OCI-LY1 (cell line): Measurements from ENCODE around the gene CDK13.

Experiments used
- H2AFZ ChIP-seq: fragments of 200-600 bp; sonication (generic), shearing (Covaris generic); 2 replicates; pipeline ENCODE4 v1.6.0; 2014; ENCODE audit warnings: antibody characterized with exemption, mild to moderate bottlenecking, low read length
- H3F3A ChIP-seq: fragments of 200-600 bp; sonication (generic), shearing (Covaris generic); 2 replicates; pipeline ENCODE4 v1.6.0; 2014; ENCODE audit warnings: mild to moderate bottlenecking, antibody characterized with exemption, low read length, moderate library complexity; ENCODE audit not compliant: insufficient read depth
- H3K27ac ChIP-seq: fragments of 200-600 bp; sonication (generic); 2 replicates; pipeline ENCODE4 v1.5.1; 2014; ENCODE audit warnings: low read length, mixed run types, mild to moderate bottlenecking, low read depth; ENCODE audit not compliant: poor library complexity, severe bottlenecking
- H3K27me3 ChIP-seq: fragments of 200-600 bp; sonication (generic); 2 replicates; pipeline ENCODE4 v1.6.0; 2014; ENCODE audit warnings: antibody characterized with exemption, mild to moderate bottlenecking, low read length, moderate library complexity; ENCODE audit not compliant: insufficient read depth
- H3K36me3 ChIP-seq: fragments of 200-600 bp; sonication (generic); 2 replicates; pipeline ENCODE4 v1.6.1; 2014; ENCODE audit warnings: mild to moderate bottlenecking, antibody characterized with exemption, low read length, moderate library complexity, mixed read lengths; ENCODE audit not compliant: insufficient read depth
- H3K4me1 ChIP-seq: fragments of 200-600 bp; sonication (generic); 2 replicates; pipeline ENCODE4 v1.5.1; 2014; ENCODE audit warnings: mild to moderate bottlenecking, low read length, moderate library complexity; ENCODE audit not compliant: insufficient read depth, severe bottlenecking
- H3K4me2 ChIP-seq: fragments of 200-600 bp; sonication (generic), shearing (Covaris generic); 2 replicates; pipeline ENCODE4 v1.6.1; 2014; ENCODE audit warnings: low read length
- H3K4me3 ChIP-seq: fragments of 200-600 bp; sonication (generic); 2 replicates; pipeline ENCODE4 v1.5.1; 2014; ENCODE audit warnings: low read length, low read depth, mild to moderate bottlenecking, mixed read lengths; ENCODE audit not compliant: poor library complexity, severe bottlenecking
- H3K79me2 ChIP-seq: fragments of 200-600 bp; shearing (Covaris generic); 2 replicates; pipeline ENCODE4 v1.6.1; 2016; ENCODE audit warnings: mixed run types, low read length, mixed read lengths; ENCODE audit not compliant: insufficient read depth
- H3K9ac ChIP-seq: fragments of 200-600 bp; sonication (generic), shearing (Covaris generic); 2 replicates; pipeline ENCODE4 v1.6.1; 2014; ENCODE audit warnings: mild to moderate bottlenecking, low read length, mixed read lengths
- H3K9me2 ChIP-seq: fragments of 200-600 bp; sonication (generic), shearing (Covaris generic); 2 replicates; pipeline ENCODE4 v1.6.1; 2014; ENCODE audit warnings: low read depth, mild to moderate bottlenecking, low read length, mixed read lengths
- H3K9me3 ChIP-seq: fragments of 200-600 bp; shearing (Covaris generic); 2 replicates; pipeline ENCODE4 v1.6.1; 2014; ENCODE audit warnings: low read length, mixed read lengths
- H4K20me1 ChIP-seq: fragments of 200-600 bp; sonication (generic), shearing (Covaris generic); 2 replicates; pipeline ENCODE4 v1.6.0; 2016; ENCODE audit warnings: mild to moderate bottlenecking, low read length; ENCODE audit not compliant: insufficient read depth
- CTCF ChIP-seq: fragments of 200-600 bp; sonication (generic), shearing (Covaris generic); IDR thresholded peaks from 2 replicates; pipeline ENCODE4 v1.5.1; 2017; ENCODE audit warnings: mild to moderate bottlenecking, antibody characterized with exemption, low read length, moderate library complexity, mixed read lengths
- EZH2 ChIP-seq: fragments of 200-600 bp; sonication (generic), shearing (Covaris generic); IDR thresholded peaks from 2 replicates; pipeline ENCODE4 v1.8.0; 2017; ENCODE audit warnings: borderline replicate concordance, mixed run types, mild to moderate bottlenecking, antibody characterized with exemption, low read length, moderate library complexity, mixed read lengths

The CDK13 gene

GRCh38 chr7:40098810-40099209, 148.8 kb downstream of the CDK13 start:
- H3K9ac ChIP-seq, result no peak overlapping the region
- H3K36me3 ChIP-seq, result peaks cover 28% of the 10 kb centered on the region
- H3F3A ChIP-seq, result no peaks in the 10 kb centered on the region
- H2AFZ ChIP-seq, result no peak overlapping the region
- H3K4me1 ChIP-seq, result no peaks in the 10 kb centered on the region
- TF ChIP-seq CTCF, result no peak
- no peak overlapping the region for H3K4me3 ChIP-seq
- no peak overlapping the region for H3K4me2 ChIP-seq
- no peaks in the 10 kb centered on the region for H3K9me3 ChIP-seq
- no peaks in the 10 kb centered on the region for H3K27me3 ChIP-seq
- no peak overlapping the region for H3K27ac ChIP-seq
- H4K20me1 ChIP-seq, result no peaks in the 10 kb centered on the region
- H3K79me2 ChIP-seq, result no peaks in the 10 kb centered on the region
- H3K9me2 ChIP-seq, result no peaks in the 10 kb centered on the region

- no peak overlapping the region for H3K4me3 ChIP-seq
- H3K9me3 ChIP-seq, result no peaks in the 10 kb centered on the region
- no peak overlapping the region for H3K4me2 ChIP-seq
- H3F3A ChIP-seq, result no peaks in the 10 kb centered on the region
- no peaks in the 10 kb centered on the region for H3K9me2 ChIP-seq
- H3K79me2 ChIP-seq, result no peaks in the 10 kb centered on the region
- no peak overlapping the region for H3K9ac ChIP-seq
- H4K20me1 ChIP-seq, result no peaks in the 10 kb centered on the region
- no peaks in the 10 kb centered on the region for H3K27me3 ChIP-seq
- H3K4me1 ChIP-seq, result no peaks in the 10 kb centered on the region
- H3K27ac ChIP-seq, result no peak overlapping the region
- TF ChIP-seq CTCF (no peak), EZH2 (no peak)
- H3K36me3 ChIP-seq, result peaks cover 18% of the 10 kb centered on the region
- H2AFZ ChIP-seq, result no peak overlapping the region
These were observed 149.8 kb downstream of the CDK13 start for GRCh38 chr7:40099837-40100236.

GRCh38 chr7:40101201-40101600, 151.1 kb downstream of the CDK13 start:
- Histone ChIP-seq H3K9me2 (no peaks in the 10 kb centered on the region), H3K9me3 (no peaks in the 10 kb centered on the region), H3K9ac (no peak overlapping the region), H3K4me1 (no peaks in the 10 kb centered on the region), H3K27ac (no peak overlapping the region), H3K4me3 (no peak overlapping the region), H3K4me2 (no peak overlapping the region), H3K27me3 (no peaks in the 10 kb centered on the region), H2AFZ (no peak overlapping the region), H3F3A (no peaks in the 10 kb centered on the region), H4K20me1 (no peaks in the 10 kb centered on the region), H3K79me2 (no peaks in the 10 kb centered on the region), H3K36me3 (peaks cover 5% of the 10 kb centered on the region; the same call in 1 of the 2 replicates)
- TF ChIP-seq CTCF (no peak), EZH2 (no peak)
